Stimulated activated CD4-positive, alpha-beta T cell treated with anti-CD3 and anti-CD28 coated beads, TNF-alpha, amount 100 ng/mL, for 48 hours (primary cell): Measurements from ENCODE around the gene LEFTY1.

Source experiments
- DNase-seq, 3 donors: peaks; one replicate each; pipeline ENCODE4 v3.0.0-alpha.2; 2020; ENCODE audit warnings: low read depth in 3 of 3

The LEFTY1 gene

DNA sequence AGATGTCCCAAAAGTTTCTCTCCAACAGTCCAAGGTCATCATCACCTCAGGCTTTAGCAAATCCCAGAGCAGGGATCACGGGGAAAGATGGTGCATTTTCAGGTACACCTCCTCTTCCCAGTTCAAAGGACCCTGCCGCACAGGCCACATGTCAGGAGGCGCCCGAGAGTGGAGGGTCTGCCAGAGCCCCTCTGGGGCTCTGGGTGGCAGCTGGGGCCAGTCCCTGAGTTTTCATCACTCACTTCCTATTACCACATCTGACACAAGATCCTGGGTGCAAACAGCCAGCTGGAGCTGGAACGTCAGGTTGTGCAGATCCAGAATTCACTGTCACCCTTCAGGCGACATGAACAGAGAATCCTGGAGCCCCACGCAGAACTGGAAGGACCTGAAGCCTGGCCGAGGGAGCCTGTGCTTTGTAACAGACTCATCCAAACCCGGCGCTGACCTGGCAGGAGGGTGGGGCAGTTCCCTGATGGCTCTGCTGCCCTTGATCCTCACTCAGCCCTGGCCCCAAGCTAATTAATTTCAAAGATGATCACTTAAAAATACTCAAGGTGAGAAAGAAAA is 15.6 kb downstream of the LEFTY1 start:
- DNase-seq = no peak

DNA sequence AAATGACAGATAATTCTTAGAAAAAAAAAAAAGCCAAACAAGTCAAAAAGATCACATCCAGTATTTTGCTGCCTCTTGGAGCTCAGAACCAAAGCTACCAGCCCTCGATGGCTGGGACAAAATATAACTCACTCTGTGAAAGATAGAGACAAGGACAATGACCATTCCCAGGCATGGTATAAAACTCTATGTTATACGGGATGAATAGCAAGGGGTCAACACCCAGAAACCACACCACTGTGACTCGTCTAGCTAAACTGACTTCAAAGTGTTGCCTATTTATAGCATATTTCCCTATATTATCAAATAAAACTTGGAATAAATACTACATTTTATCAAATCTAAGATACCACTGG is 16.9 kb downstream of the LEFTY1 start:
- no peak for DNase-seq

DNA sequence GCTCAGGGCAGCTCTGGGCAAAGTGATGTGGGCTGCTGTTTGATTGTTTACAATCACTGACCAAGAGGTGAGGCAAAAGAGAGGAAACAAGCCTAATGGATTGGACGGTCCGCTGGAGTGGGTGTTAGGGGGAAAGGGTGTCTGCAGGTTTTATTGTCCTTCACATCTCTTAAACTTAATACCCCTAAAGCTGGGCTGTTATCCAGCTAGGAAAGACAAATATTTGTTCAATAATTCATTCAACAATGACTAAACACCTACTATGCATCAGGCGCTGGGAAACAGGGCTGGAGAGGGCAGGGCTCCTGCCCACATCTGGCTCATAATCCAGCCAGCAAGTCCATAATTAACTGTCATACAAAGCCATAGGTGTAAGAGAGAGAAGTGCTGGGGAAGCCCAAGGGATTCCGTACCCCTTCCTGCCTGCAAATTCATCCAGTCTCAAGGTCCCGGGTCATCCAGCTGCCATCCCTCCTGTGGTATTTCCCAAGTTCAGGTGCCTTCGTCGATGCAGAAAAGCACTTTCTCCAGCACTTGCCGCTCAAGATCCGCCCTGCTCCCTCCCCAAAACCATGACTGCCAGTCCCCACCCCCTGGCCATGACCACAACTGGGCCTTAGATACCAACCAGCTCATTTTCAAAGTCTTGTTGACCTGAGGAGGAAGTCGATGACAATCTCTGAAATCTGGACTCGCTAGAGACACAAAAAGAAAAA is 17.4 kb downstream of the LEFTY1 start:
- no peak for DNase-seq

DNA sequence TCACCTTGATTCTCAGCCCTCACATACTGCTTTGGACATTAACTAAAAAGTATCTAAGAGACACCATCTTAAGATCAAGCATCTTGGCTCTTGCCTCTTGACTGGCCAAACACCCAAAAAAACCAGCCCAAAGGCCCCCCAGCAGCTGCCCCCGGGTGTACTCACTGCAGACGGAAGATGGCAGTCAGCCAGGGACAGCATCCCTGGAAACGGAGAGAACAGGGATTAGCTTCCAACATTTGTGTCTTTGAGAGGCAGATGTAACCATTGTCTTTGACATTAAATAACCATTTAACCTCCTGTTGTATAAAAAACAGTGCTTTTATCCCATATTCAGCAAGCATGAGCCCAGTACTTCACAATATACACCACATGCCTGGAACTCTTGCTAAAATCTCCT is 18.0 kb downstream of the LEFTY1 start:
- DNase-seq = no peak

DNA sequence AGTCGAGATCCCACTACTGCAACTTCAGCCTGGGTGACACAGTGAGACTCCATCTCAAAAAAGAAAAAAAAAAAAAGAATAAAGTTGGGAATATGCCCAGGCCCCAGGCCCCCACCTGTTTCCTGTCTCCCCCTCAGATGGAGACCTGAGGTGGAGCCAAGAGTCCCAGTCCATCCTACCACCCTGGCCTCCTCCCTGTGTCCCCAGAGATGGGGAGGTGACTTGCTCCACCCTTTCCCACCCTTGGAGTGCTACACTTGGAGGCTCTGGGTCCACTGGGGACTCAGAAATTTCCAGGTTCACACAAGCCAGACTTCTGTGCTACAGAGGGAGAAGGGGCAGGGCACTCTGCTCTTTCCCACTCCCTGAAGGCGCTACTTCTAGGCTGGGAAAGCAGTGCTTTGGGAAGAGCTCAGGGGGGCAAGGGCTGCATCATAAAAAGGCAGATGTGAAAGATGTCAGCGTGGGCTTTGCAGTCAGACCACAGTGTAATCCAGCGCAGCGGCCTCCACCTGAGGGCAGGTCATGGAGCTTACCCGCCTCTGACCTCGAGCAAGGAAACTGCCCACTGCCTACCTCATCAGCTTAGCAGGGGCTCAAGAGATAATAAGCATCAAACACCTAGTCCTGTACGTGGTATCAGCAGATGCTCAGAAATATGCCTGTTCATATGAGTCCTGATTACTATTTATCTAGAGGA is 20.2 kb downstream of the LEFTY1 start:
- no peak for DNase-seq

DNA sequence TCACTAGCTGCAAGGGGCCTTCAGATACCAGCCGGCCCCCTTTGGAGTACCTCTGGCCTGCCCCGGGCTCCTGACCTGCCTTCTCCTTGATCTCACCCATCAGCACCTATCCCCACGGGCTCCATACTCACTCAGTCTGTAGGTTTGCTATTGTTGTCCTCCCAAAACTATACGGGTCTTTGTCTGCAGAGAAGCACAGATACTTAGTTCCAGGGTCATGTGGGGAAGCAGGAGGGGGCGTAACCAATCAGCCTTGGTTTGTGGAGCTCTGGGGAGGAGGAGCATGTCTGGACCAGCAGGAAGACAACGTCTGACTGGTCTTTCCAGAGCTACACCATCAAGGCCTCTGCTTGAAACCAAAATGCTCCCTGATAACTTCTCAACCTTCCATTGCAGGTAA is 22.0 kb downstream of the LEFTY1 start:
- no peak for DNase-seq

- DNase-seq = peak; percentile 55 to 62 (median 58)
Measured at GRCh38 chr1:225866061-225866837, 22.7 kb downstream of the LEFTY1 start.

- DNase-seq = no peak
Measured at GRCh38 chr1:225865514-225865913, 23.4 kb downstream of the LEFTY1 start.

DNA sequence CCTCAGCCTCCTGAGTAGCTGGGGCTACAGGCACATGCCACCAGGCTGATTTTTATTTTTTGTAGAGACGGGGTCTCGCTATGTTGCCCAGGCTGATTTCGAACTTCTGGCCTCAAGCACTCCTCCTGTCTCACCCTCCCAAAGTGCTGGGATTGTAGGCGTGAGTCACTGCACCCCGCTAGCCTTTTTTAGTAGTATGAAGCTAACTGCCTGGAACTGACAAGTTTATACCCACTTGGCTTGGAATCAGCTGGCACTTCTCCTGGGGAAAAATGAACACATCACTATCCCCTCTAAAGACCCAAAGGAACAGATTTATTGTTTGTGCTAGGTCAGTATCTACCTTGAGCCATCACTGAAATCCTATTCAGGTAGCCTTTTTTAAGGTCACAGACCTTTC is 25.8 kb downstream of the LEFTY1 start:
- no peak for DNase-seq

DNA sequence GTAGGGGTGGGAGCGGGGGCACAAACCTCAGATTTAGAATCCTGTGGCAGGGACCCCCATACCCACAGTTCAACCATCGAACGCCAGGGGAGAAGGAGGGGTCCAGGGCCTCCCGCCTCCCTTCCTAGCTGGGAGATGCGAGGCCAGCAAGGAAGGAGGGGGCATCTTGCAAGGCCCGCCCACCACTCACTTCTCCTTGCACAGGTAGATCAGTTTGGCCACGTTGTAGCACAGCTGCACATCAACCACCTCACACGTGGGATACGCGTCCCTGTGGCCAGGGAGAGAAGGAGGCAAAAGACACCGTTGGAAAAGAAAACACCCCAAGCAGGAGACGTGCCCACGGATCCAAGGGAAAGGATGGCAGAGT is 26.4 kb downstream of the LEFTY1 start:
- no peak for DNase-seq

DNA sequence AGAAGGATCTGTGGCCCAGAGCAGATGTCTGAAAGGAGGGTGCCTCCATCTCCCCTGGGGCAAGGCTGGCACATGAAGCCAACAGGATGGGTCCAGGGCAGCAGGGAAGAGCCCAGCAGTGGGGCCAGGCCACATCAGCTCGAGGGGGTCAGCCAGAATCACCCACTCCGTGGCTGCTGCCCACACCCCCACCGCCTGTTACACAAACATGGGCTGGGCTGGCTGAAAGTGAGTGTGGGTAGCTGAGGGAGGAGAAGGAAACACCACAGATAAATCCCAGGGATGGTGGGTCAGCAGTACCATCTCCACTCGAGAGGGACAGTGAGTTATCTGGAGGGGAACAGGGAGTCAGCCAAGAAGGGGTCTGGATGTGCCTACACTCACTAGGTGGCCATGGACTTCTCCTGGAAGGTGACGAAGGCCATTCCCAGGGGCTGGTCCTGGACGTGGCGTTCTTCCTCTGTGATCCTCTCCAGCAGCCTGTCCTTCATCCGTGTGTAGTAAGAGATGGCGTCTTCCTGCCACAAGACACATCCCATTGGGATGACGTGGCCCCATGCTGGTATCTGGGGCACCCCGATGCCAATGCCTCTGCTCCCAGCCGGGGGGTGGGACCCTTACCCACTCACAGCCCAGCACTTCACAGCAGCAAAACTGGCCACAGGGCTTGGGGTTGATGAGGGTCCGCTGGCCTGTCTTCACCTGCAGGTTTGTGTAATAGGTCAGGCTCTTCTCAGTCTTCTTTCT is 26.9 kb downstream of the LEFTY1 start:
- no peak for DNase-seq

- DNase-seq = no peak
Measured at GRCh38 chr1:225860876-225861441, 28.0 kb downstream of the LEFTY1 start.

GRCh38 chr1:225860107-225860506 is 28.8 kb downstream of the LEFTY1 start:
- DNase-seq = no peak

DNA sequence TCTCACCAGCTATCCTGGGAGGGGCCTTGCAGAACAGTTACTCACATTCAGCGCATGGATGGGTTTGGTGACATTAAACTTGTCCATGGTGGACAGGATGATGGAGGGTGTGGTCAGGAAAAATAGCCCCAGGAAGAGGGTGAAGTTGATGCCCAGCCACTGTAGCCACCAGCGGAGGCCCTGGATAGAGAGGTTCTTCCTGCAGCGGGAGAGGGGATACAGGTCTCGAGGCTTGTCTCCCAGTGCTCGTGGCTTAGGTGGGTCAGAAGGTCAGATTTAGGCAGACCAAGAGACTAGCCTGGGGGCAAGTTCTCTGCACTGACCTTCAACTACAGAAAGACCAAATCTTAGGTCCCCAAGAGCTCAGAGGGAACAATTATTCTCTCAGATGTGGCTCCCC is 29.8 kb downstream of the LEFTY1 start:
- no peak for DNase-seq

- DNase-seq = no peak
Measured at GRCh38 chr1:225857256-225857655, 31.7 kb downstream of the LEFTY1 start.

GRCh38 chr1:225855503-225856300 is 33.2 kb downstream of the LEFTY1 start:
- no peak for DNase-seq

GRCh38 chr1:225853441-225853840 is 35.5 kb downstream of the LEFTY1 start:
- no peak for DNase-seq

GRCh38 chr1:225852413-225853124 is 36.4 kb downstream of the LEFTY1 start:
- DNase-seq = no peak

GRCh38 chr1:225851805-225852204 is 37.1 kb downstream of the LEFTY1 start:
- DNase-seq = no peak

DNA sequence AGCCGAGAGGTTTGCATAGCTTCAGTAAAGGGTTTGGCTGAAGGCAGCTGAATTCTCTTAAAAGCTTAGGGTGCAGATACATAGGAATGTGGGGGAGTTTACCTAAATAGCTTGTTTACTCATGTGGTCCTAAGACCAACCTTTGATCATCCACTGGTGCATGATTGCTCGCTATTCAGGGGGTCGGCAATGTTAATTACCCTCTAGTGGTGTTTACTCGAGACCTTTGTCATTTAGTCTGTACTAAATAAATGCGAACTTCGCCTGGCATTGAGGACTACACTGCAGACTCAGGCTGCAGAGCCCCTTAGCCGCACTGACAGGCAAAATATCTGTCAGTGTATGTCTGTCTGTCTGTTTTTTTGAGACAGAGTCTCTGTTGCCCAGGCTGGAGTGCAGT is 38.6 kb downstream of the LEFTY1 start:
- no peak for DNase-seq
